ENCODE data around the gene BAD.
"Not testable (repeated sequence)": the region's sequence is repeated elsewhere in the genome, so short reads cannot be mapped to it uniquely, and the experiment has no call there.

BAD gene

GRCh38 chr11:64314805-64315561 lies 30.5 kb upstream of the BAD start:
- no peak for DNase-seq

GRCh38 chr11:64314146-64314804 lies 29.8 kb upstream of the BAD start:
- DNase-seq: no peak

- DNase-seq: no peak
Observed at GRCh38 chr11:64313491-64314145, 29.2 kb upstream of the BAD start.

GRCh38 chr11:64312947-64313346 lies 28.5 kb upstream of the BAD start:
- no peak for DNase-seq

DNA sequence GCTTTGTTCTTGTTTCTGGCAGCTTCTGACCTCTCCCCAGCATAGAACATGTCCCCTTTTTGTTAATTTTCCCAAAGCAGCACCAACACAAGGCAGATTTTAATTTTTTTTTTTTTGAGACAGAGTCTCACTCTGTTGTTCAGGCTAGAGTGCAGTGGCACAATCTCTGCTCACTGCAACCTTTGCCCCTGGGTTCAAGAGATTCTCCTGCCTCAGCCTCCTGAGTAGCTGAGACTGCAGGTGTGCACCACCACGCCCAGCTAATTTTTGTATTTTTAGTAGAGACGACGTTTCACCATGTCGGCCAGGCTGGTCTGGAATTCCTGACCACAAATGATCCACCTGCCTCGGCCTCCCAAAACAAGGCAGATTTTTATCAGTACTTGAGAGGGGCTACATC lies 23.3 kb upstream of the BAD start:
- not testable (repeated sequence) for DNase-seq

- no peak for DNase-seq
Observed at GRCh38 chr11:64306876-64307622, 22.6 kb upstream of the BAD start.

GRCh38 chr11:64306563-64306875 lies 22.1 kb upstream of the BAD start:
- no peak for DNase-seq

GRCh38 chr11:64305691-64306562 lies 21.5 kb upstream of the BAD start:
- DNase-seq: peak; percentile 89

- DNase-seq: peak; percentile 99
Observed at GRCh38 chr11:64305075-64305690, 20.7 kb upstream of the BAD start, which contains the start of gene ESRRA. Gene ESRRA, plus strand, starts transcription at chr11:64305524. Its CDS starts 1,656 bp downstream, at chr11:64307180.

DNA sequence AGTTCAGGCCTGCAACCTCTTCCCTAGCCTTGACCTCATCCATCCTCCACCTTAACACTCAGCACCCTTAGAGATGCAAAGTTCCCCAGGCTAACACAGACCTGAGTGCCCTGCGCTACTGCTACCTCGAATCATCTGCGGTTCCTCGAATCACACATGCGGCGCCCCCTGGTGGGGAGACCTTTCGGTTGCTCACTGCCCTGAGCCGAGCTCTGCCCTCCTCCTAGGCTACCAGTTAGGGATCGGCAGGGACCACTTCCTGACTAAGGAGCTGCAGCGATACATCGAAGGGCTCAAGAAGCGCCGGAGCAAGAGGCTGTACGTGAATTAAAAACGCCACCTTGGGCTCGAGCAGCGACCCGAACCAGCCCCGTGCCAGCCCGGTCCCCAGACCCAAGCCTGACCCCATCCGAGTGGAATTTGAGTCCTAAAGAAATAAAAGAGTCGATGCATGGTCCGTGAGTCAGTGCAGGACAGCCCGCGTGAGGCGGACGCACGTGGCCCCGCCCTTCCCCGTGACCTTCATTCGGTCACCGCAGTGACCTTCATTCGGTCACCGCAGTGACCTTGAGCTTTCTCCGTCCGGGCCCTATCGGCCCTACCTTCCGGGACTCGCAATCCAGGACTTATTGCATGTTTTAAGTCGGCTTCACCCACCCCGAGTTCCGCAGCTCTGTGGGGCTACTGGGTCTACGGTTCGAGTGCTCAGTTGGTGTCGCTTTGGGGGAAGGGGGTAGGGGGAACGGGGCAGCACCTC lies 20.0 kb upstream of the BAD start:
- DNase-seq: peak; percentile 98

- no peak for DNase-seq
Observed at GRCh38 chr11:64304032-64304315, 19.5 kb upstream of the BAD start.

GRCh38 chr11:64303109-64304031 lies 18.9 kb upstream of the BAD start:
- DNase-seq: no peak

DNA sequence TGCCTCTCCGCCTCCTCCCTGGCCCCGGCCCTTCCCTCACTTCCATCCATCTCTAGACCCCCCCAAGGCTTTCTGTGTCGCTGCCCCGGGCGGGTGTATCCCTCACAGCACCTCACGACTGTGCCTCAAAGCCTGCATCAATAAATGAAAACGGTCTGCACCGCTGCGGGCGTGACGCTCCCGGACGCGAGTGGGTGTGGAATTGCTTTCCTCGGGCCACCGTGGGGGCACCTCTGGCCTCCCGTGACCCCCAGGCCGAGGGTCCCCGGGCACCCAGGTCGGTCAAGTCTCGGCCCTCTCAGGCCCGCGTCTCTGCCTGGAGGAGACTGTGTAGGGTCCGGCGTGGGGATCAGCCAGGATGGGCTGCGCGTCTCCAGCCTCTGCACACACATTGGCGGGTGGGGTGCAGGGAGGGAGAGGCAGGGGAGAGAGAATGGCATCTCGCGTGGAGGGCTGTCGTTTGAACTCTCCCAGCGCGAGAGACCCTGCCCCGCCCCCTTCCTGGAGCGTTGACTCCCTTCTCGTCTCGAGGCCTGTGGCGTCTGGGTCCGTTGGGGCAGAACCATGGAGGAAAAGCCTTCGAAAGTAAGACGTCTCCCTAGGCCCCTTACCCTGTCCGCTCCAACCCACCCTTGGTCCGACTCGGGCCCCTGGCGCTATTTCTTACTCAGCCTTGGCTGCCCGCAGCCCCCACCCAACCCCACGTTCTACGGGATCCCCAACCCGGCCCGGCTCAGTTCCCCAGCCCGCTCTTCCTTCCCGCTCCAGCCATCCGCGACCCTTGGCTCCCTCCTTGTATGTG lies 15.6 kb upstream of the BAD start, which contains the start of gene CATSPERZ:
Gene CATSPERZ (plus strand): TSS at position 512 of the 802 bp plus-strand sequence. CDS start 53 bp downstream, at position 565.
- DNase-seq: no peak

GRCh38 chr11:64298966-64299846 lies 14.7 kb upstream of the BAD start:
- no peak for DNase-seq

DNA sequence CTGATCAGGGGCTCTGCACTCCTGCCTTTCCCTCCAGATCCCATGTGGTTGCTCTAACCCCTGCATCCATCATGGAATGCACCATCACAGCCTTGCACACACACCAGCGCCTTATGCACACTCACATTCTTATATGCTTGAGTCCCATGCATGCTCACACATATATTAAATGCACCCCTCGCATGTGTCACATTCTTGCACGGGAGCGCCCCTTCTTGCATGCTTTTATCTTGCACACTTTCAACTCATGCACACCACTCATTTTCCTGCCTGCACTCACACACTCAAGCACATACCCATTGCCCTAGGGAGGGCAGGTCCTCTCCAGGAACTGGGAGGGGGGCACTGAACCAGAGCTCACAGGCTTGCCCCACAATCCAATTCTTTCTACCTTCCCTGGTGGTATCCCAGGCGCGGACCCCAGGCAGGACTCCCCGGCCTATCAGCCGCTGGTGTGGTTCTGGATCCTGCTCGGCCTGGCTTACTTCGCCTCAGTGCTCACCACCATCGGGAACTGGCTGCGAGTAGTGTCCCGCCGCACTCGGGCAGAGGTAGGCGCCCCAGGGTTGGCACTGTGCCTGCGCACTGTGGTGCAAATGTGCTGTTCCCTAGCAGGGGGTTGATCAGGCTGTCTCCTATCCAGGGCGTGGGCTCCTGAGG lies 13.4 kb upstream of the BAD start:
- no peak for DNase-seq

DNA sequence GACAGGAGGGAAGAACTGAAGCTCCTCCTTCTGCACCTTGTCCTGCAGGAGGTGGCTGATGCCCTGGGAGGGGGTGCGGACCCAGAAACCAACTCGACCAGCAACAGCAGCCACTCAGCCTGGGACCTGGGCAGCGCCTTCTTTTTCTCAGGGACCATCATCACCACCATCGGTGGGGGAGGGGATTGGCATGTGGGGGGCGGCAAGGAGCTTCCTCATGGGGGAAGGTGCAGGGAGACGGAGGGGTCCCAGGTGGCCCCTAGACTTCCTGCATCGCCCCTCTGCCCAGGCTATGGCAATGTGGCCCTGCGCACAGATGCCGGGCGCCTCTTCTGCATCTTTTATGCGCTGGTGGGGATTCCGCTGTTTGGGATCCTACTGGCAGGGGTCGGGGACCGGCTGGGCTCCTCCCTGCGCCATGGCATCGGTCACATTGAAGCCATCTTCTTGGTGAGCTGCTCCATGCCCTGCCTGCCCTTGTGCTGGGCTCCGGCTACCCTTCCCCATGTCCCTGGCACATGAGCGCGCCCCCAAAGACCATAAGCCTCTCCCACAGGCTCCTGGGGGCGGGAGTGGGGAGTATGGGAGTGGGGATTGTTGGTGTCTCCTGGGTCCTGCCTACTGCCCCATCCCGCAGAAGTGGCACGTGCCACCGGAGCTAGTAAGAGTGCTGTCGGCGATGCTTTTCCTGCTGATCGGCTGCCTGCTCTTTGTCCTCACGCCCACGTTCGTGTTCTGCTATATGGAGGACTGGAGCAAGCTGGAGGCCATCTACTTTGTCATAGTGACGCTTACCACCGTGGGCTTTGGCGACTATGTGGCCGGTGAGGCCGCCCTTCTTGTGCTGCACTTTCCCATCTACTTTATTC lies 12.6 kb upstream of the BAD start:
- no peak for DNase-seq

DNA sequence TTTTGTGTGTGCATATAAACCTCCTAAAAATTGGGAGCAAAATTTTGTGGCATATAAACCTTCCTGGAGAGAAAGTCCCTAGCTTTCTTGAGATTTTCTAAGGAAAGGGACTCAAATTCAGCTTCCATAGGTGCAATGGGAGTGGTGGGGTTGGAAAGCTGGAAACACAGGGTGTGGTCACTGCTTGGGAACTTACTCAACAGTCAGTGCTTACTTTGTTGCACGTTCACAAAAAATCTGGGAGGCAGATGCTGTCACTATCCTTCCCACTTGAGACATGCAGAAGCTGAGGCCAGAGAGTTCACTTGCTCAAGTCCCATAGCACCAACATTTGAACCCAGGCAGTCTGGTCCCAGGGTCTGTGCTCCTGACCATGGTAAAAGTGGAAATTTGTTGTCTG lies 11.8 kb upstream of the BAD start:
- DNase-seq: no peak
